ENCODE results near the gene PAAF1. TPM values are rescaled to one million over a fixed set of nuclear protein-coding genes. Genes with fewer than 3 reads are reported as not detected.
A peak's percentile ranks its signal among the peaks of the same experiment; 100 is the strongest.

Gene PAAF1
- total RNA-seq, 2 donors from 2014 or later = 31.3 to 74.3 TPM

DNA sequence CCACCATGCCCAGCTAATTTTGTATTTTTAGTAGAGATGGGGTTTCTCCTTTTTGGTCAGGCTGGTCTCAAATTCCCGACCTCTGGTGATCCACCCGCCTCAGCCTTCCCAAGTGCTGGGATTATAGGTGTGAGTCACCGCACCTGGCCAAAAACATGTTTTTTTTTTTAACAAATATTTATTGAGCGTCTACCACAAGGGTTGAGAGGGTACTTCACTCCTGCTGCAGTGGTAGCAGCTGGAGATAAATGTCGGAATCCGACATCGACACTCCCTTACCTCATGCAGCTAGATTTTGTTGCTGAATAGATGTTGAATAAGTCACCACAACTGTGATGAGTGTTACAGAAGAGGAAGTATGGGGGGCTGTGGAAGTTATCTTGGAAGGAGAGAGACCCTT, 75.0 kb downstream of the PAAF1 start:
- Histone ChIP-seq H3K4me1 (ENCODE audit: control insufficient read depth, insufficient read depth, low read length) (no peaks in the 10 kb centered on the region), H3K27ac (ENCODE audit: low read depth, low read length) (no peak overlapping the region), H3K27me3 (ENCODE audit: control insufficient read depth, insufficient read depth, low read length, poor library complexity, severe bottlenecking) (no peaks in the 10 kb centered on the region), H3K9ac (ENCODE audit: extremely low read depth, low read length, poor library complexity, severe bottlenecking) (no peak overlapping the region), H3K9me3 (ENCODE audit: control insufficient read depth, low read length) (peaks cover 7% of the 10 kb centered on the region), H3K4me3 (ENCODE audit: low read length) (no peak overlapping the region), H3K36me3 (ENCODE audit: control insufficient read depth, insufficient read depth, low read length) (no peaks in the 10 kb centered on the region)
- TF ChIP-seq CTCF (conservative IDR thresholded peaks at IDR 0.05) = no peak
- H3K4me3 Mint-ChIP-seq = no peak overlapping the region
- peaks cover 1% of the 10 kb centered on the region for H3K36me3 Mint-ChIP-seq (ENCODE audit: low read depth)
- peak; percentile 5 for DNase-seq
- WGBS, 2 experiments (ENCODE audit: insufficient coverage in 1 of 2, insufficient read length in 1 of 2) = 88 to 96% methylated on average over 4 to 7 of the region's 7 CpGs
- H3K27me3 Mint-ChIP-seq (ENCODE audit: insufficient read depth) = peaks cover 2% of the 10 kb centered on the region
- peaks cover 10% of the 10 kb centered on the region for H3K9me3 Mint-ChIP-seq
- H3K4me1 Mint-ChIP-seq = no peaks in the 10 kb centered on the region
- H3K27ac Mint-ChIP-seq = no peak overlapping the region

DNA sequence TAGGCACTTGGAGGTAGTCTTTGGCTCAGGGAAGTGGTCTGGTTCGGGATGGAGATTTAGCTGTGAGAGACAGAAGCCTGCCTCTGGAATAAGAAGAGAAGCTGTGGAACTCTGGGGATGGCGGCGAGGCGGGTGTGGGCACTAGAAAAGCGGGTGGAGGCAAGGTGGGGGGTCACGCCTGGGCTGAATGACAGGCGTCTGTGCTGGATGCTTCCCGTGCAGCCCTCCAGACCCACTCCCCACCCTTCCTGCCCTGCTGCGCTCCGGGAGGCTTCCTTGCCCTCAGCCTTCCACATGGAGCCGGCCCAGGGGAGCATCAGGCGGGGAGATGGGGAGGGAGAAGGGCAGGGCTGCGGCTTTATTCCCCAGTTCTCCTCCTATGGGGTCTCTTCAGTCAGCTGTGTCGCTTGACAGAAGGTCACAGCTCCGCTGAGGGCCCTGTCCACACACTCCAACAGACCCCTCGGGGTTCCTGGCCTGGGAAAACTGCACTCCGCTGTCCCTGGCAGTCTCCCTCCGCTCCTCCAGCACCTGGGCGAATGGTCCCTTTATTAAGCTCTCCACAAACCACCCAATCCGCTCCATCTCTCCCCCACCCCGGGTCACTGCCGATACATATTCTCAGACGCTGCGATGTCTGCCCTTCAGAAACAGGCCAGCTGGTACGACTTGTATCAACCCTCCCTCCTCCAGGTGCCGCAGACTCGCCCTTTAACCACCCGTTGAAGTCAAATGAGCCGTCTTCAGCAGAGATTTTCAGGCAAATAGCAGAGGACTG, 80.3 kb downstream of the PAAF1 start:
- WGBS, 2 experiments (ENCODE audit: insufficient coverage in 1 of 2, insufficient read length in 1 of 2) = 84 to 85% methylated on average over 18 to 27 of the region's 29 CpGs
- H3K4me1 Mint-ChIP-seq = peaks cover 9% of the 10 kb centered on the region
- TF ChIP-seq CTCF (conservative IDR thresholded peaks at IDR 0.05) = no peak
- H3K36me3 ChIP-seq (ENCODE audit: control insufficient read depth, insufficient read depth, low read length) = no peaks in the 10 kb centered on the region
- no peak overlapping the region for H3K27ac Mint-ChIP-seq
- no peaks in the 10 kb centered on the region for H3K36me3 Mint-ChIP-seq (ENCODE audit: low read depth)
- no peak overlapping the region for H3K9ac ChIP-seq (ENCODE audit: extremely low read depth, low read length, poor library complexity, severe bottlenecking)
- H3K27me3 ChIP-seq (ENCODE audit: control insufficient read depth, insufficient read depth, low read length, poor library complexity, severe bottlenecking) = no peaks in the 10 kb centered on the region
- H3K9me3 Mint-ChIP-seq = no peaks in the 10 kb centered on the region
- H3K27ac ChIP-seq (ENCODE audit: low read depth, low read length) = no peak overlapping the region
- H3K4me3 ChIP-seq (ENCODE audit: low read length) = no peak overlapping the region
- H3K9me3 ChIP-seq (ENCODE audit: control insufficient read depth, low read length) = no peaks in the 10 kb centered on the region
- H3K4me3 Mint-ChIP-seq = no peak overlapping the region
- no peaks in the 10 kb centered on the region for H3K4me1 ChIP-seq (ENCODE audit: control insufficient read depth, insufficient read depth, low read length)
- DNase-seq = no peak
- H3K27me3 Mint-ChIP-seq (ENCODE audit: insufficient read depth) = peaks cover 2% of the 10 kb centered on the region

- no peaks in the 10 kb centered on the region for H3K27me3 ChIP-seq (ENCODE audit: control insufficient read depth, insufficient read depth, low read length, poor library complexity, severe bottlenecking)
- H3K36me3 Mint-ChIP-seq (ENCODE audit: low read depth) = no peaks in the 10 kb centered on the region
- H3K27ac ChIP-seq (ENCODE audit: low read depth, low read length) = no peak overlapping the region
- no peak for TF ChIP-seq CTCF (conservative IDR thresholded peaks at IDR 0.05)
- no peaks in the 10 kb centered on the region for H3K9me3 Mint-ChIP-seq
- no peak overlapping the region for H3K27ac Mint-ChIP-seq
- no peaks in the 10 kb centered on the region for H3K9me3 ChIP-seq (ENCODE audit: control insufficient read depth, low read length)
- H3K36me3 ChIP-seq (ENCODE audit: control insufficient read depth, insufficient read depth, low read length) = no peaks in the 10 kb centered on the region
- H3K4me3 Mint-ChIP-seq = no peak overlapping the region
- H3K27me3 Mint-ChIP-seq (ENCODE audit: insufficient read depth) = peaks cover 6% of the 10 kb centered on the region
- WGBS, 2 experiments (ENCODE audit: insufficient coverage in 1 of 2, insufficient read length in 1 of 2) = 92% methylated on average over 14 to 25 of the region's 25 CpGs
- peaks cover 9% of the 10 kb centered on the region for H3K4me1 Mint-ChIP-seq
- H3K9ac ChIP-seq (ENCODE audit: extremely low read depth, low read length, poor library complexity, severe bottlenecking) = no peak overlapping the region
- DNase-seq = peak; percentile 36
- H3K4me1 ChIP-seq (ENCODE audit: control insufficient read depth, insufficient read depth, low read length) = no peaks in the 10 kb centered on the region
- no peak overlapping the region for H3K4me3 ChIP-seq (ENCODE audit: low read length)
Measured at GRCh38 chr11:73957654-73958361, 81.0 kb downstream of the PAAF1 start.
